H1 (cell line): ENCODE results near the gene KRT4. TPM values are rescaled to one million over a fixed set of nuclear protein-coding genes. Genes with fewer than 3 reads are reported as not detected.

ENCODE experiments used
- CTCF ChIA-PET: fragments of 300-600 bp; sonication (Branson Sonifier 250); formaldehyde crosslinking; loops from one replicate; lab custom pipeline; 2021; ENCODE audit not compliant: partially characterized antibody; lab: Charles Lee
- POLR2A ChIA-PET: fragments of 300-600 bp; sonication (Branson Sonifier 250); formaldehyde crosslinking; loops from one replicate; lab custom pipeline; 2021; ENCODE audit warnings: inconsistent platforms; ENCODE audit not compliant: partially characterized antibody; lab: Charles Lee
- DNase-seq, 2 experiments: peaks; one replicate each; pipeline versions ENCODE4 v3.0.0 to v3.0.0-alpha.2; 2010 to 2022; ENCODE audit warnings: low spot score in 2 of 2, low read depth in 1 of 2, mixed read lengths in 1 of 2
- FAIRE-seq: peaks from 2 replicates; lab custom pipeline; 2011; peaks lifted over from hg19 to GRCh38; lab: Jason Lieb, UNC
- H2AFZ ChIP-seq: 2 replicates; pipeline ENCODE4 v1.8.1; 2012; ENCODE audit warnings: low read length, inconsistent platforms
- H2AK5ac ChIP-seq: 2 replicates; pipeline ENCODE4 v1.6.1; 2013; ENCODE audit warnings: low read depth, low read length
- H2BK120ac ChIP-seq: replicated peaks from 2 replicates; pipeline ENCODE3; 2013; ENCODE audit warnings: low read depth, low read length, inconsistent platforms
- H2BK12ac ChIP-seq: 2 replicates; pipeline ENCODE4 v1.6.1; 2013; ENCODE audit warnings: low read depth, low read length
- H2BK15ac ChIP-seq: 2 replicates; pipeline ENCODE4 v1.6.1; 2013; ENCODE audit warnings: low read length
- H2BK20ac ChIP-seq: 2 replicates; pipeline ENCODE4 v1.6.1; 2013; ENCODE audit warnings: low read length
- H2BK5ac ChIP-seq: 2 replicates; pipeline ENCODE4 v1.6.1; 2013; ENCODE audit warnings: low read depth, low read length
- H3K14ac ChIP-seq: 2 replicates; pipeline ENCODE4 v1.6.1; 2013; ENCODE audit warnings: inconsistent platforms; ENCODE audit not compliant: insufficient read length
- H3K18ac ChIP-seq: 2 replicates; pipeline ENCODE4 v1.6.1; 2013; ENCODE audit warnings: low read length; ENCODE audit errors: extremely low read depth
- H3K23ac ChIP-seq: 2 replicates; pipeline ENCODE4 v1.6.1; 2013; ENCODE audit warnings: inconsistent platforms; ENCODE audit not compliant: insufficient read length
- H3K23me2 ChIP-seq: 2 replicates; pipeline ENCODE4 v1.6.1; 2013; ENCODE audit warnings: low read depth, low read length
- H3K27ac ChIP-seq: 2 replicates; pipeline ENCODE4 v1.6.1; 2011; ENCODE audit warnings: low read depth, low read length, inconsistent platforms
- H3K27me3 ChIP-seq, 4 experiments: replicated peaks in 1 of 4; 1 replicate in 1 of 4; 2 replicates in 3 of 4; pipeline versions ENCODE4 v1.6.1 to v1.8.1; 2011 to 2013; ENCODE audit warnings: low read length in 3 of 4, mild to moderate bottlenecking in 3 of 4, inconsistent platforms in 2 of 4, mixed read lengths in 2 of 4, moderate library complexity in 1 of 4; ENCODE audit not compliant: control insufficient read depth in 3 of 4, insufficient read depth in 3 of 4; ENCODE audit errors: extremely low read depth in 1 of 4
- H3K36me3 ChIP-seq, 4 experiments: 2 replicates each; pipeline versions ENCODE4 v1.6.1 to v1.8.1; 2011 to 2013; ENCODE audit warnings: mild to moderate bottlenecking in 4 of 4, low read length in 3 of 4, moderate library complexity in 2 of 4, control low read depth in 1 of 4, inconsistent platforms in 1 of 4; ENCODE audit not compliant: insufficient read depth in 4 of 4, control insufficient read depth in 2 of 4
- H3K4ac ChIP-seq: replicated peaks from 2 replicates; pipeline ENCODE3; 2013; ENCODE audit warnings: low read length, low read depth, mixed read lengths, inconsistent platforms; ENCODE audit not compliant: insufficient read length
- H3K4me1 ChIP-seq, 4 experiments: replicated peaks in 1 of 4; 1 replicate in 1 of 4; 2 replicates in 3 of 4; pipeline versions ENCODE4 v1.6.1 to v1.8.1; 2011 to 2013; ENCODE audit warnings: low read length in 3 of 4, inconsistent platforms in 2 of 4, mixed read lengths in 1 of 4; ENCODE audit not compliant: insufficient read depth in 4 of 4, control insufficient read depth in 3 of 4
- H3K4me2 ChIP-seq, 2 experiments: 2 replicates each; pipeline versions ENCODE4 v1.6.1 to v1.8.1; 2011 to 2013; ENCODE audit warnings: low read depth in 2 of 2, low read length in 2 of 2, control low read depth in 1 of 2, inconsistent platforms in 1 of 2, mild to moderate bottlenecking in 1 of 2; ENCODE audit not compliant: insufficient read depth in 1 of 2
- H3K4me3 ChIP-seq, 4 experiments: fragments of 200-600, 300-600 bp in 1 of 4; sonication (generic), shearing (Covaris generic), sonication (Bioruptor Twin) in 1 of 4; 2 replicates each; pipeline versions ENCODE4 v1.5.1 to v1.8.1; 2011 to 2016; ENCODE audit warnings: low read length in 4 of 4, low read depth in 3 of 4, control low read depth in 2 of 4, inconsistent platforms in 2 of 4, mild to moderate bottlenecking in 2 of 4, mixed read lengths in 1 of 4, moderate library complexity in 1 of 4; ENCODE audit not compliant: insufficient read depth in 2 of 4; ENCODE audit errors: extremely low read depth in 1 of 4
- H3K56ac ChIP-seq: replicated peaks from 2 replicates; pipeline ENCODE3; 2013; ENCODE audit warnings: low read depth, mild to moderate bottlenecking, mixed read lengths, low read length, inconsistent platforms; ENCODE audit not compliant: insufficient read length
- H3K79me1 ChIP-seq: 2 replicates; pipeline ENCODE4 v1.6.1; 2013; ENCODE audit warnings: low read depth, low read length, control low read depth
- H3K79me2 ChIP-seq, 2 experiments: 2 replicates each; pipeline versions ENCODE4 v1.6.1 to v1.8.1; 2012 to 2013; ENCODE audit warnings: low read length in 2 of 2, mild to moderate bottlenecking in 2 of 2, inconsistent platforms in 1 of 2; ENCODE audit not compliant: insufficient read depth in 2 of 2, control insufficient read depth in 1 of 2
- H3K9ac ChIP-seq, 4 experiments: replicated peaks in 1 of 4; 1 replicate in 1 of 4; 2 replicates in 3 of 4; pipeline versions ENCODE4 v1.6.1 to v1.8.1; 2011 to 2013; ENCODE audit warnings: low read depth in 3 of 4, low read length in 3 of 4, control low read depth in 2 of 4, mild to moderate bottlenecking in 2 of 4, moderate library complexity in 2 of 4, inconsistent platforms in 1 of 4; ENCODE audit errors: extremely low read depth in 1 of 4
- H3K9me3 ChIP-seq, 2 experiments: 2 replicates each; pipeline versions ENCODE4 v1.6.1 to v1.8.1; 2012 to 2013; ENCODE audit warnings: mild to moderate bottlenecking in 2 of 2, moderate library complexity in 2 of 2, control low read depth in 1 of 2, inconsistent platforms in 1 of 2, low read depth in 1 of 2, low read length in 1 of 2, mixed read lengths in 1 of 2; ENCODE audit not compliant: insufficient read depth in 2 of 2
- H4K20me1 ChIP-seq, 2 experiments: replicated peaks in 1 of 2; 2 replicates each; pipeline versions ENCODE3 to v1.8.1; 2011 to 2013; ENCODE audit warnings: inconsistent platforms in 2 of 2, low read length in 2 of 2, mild to moderate bottlenecking in 1 of 2; ENCODE audit not compliant: insufficient read depth in 2 of 2, control insufficient read depth in 1 of 2
- H4K5ac ChIP-seq: 2 replicates; pipeline ENCODE4 v1.6.1; 2013; ENCODE audit warnings: low read length, low read depth, mixed read lengths, inconsistent platforms; ENCODE audit not compliant: insufficient read length
- H4K8ac ChIP-seq: 2 replicates; pipeline ENCODE4 v1.8.0; 2013; ENCODE audit warnings: mild to moderate bottlenecking, moderate library complexity, low read length, inconsistent platforms; ENCODE audit not compliant: insufficient read depth; ENCODE audit errors: extremely low read depth
- H4K91ac ChIP-seq: replicated peaks from 2 replicates; pipeline ENCODE3; 2013; ENCODE audit warnings: low read length, mixed read lengths, inconsistent platforms; ENCODE audit not compliant: insufficient read length
- BCL11A ChIP-seq, 2 experiments: IDR thresholded peaks; one replicate each; pipeline ENCODE4 v1.6.1; 2011; ENCODE audit warnings: low read depth in 2 of 2, low read length in 2 of 2, mild to moderate bottlenecking in 2 of 2
- EP300 ChIP-seq, 2 experiments: IDR thresholded peaks; 1 replicate in 1 of 2; 2 replicates in 1 of 2; pipeline ENCODE4 v1.6.1; 2011 to 2012; ENCODE audit warnings: low read depth in 2 of 2, low read length in 2 of 2, mild to moderate bottlenecking in 2 of 2, borderline replicate concordance in 1 of 2, inconsistent platforms in 1 of 2, moderate library complexity in 1 of 2
- GABPA ChIP-seq: IDR thresholded peaks from 2 replicates; pipeline ENCODE4 v1.6.1; 2011; ENCODE audit warnings: mild to moderate bottlenecking, low read length, moderate library complexity, borderline replicate concordance; ENCODE audit not compliant: insufficient read depth
- TBP ChIP-seq: IDR thresholded peaks from 2 replicates; pipeline ENCODE4 v1.6.1; 2011; ENCODE audit warnings: low read depth, low read length, improper control_type of control experiment
- WGBS, 2 experiments: shearing (Covaris generic) in 1 of 2; methylation state at CpG; one replicate each; pipeline versions ENCODE4 v1.1.6 to v1.1.7; 2013 to 2015; ENCODE audit warnings: low lambda C conversion rate in 2 of 2, mixed read lengths in 2 of 2, inconsistent platforms in 1 of 2, low coverage in 1 of 2, missing lambda C conversion rate in 1 of 2; ENCODE audit not compliant: insufficient replicate concordance in 2 of 2, insufficient coverage in 1 of 2, insufficient read length in 1 of 2; ENCODE audit errors: extremely low coverage in 1 of 2, missing lambda C conversion rate in 1 of 2; 5-methylcytosine and 5-hydroxymethylcytosine counted together
- polyA plus RNA-seq, 7 experiments: library from polyadenylated mRNA; depleted of rRNA in 3 of 7; stranded (reverse) in 5 of 7; unstranded in 2 of 7; fragments of >200 nt in 5 of 7; fragments of 200-250 nt in 2 of 7; gene quantifications; 1 replicate in 5 of 7; 2 replicates in 1 of 7; 4 replicates in 1 of 7; pipeline versions ENCODE4 v1.2.1 to v1.2.3, GENCODE V29; 2011 to 2013; ENCODE audit warnings: missing spikeins in 2 of 7, mixed read lengths in 2 of 7
- total RNA-seq: library from RNA; stranded (reverse); fragmentation: NEBNext Ultra II Directional; extraction: Animal tissue kit (Norgen Biotek cat#: 25700); gene quantifications from 2 replicates; pipeline ENCODE4 v1.2.1, GENCODE V29; 2021
- TF ChIP-seq, protein P1 (sequence below), 3 experiments: IDR thresholded peaks; 1 replicate in 2 of 3; 2 replicates in 1 of 3; pipeline versions ENCODE4 v1.5.1 to v1.6.1; 2011; ENCODE audit warnings: low read length in 3 of 3, mild to moderate bottlenecking in 3 of 3, inconsistent platforms in 2 of 3, low read depth in 1 of 3, moderate library complexity in 1 of 3; ENCODE audit not compliant: insufficient read depth in 1 of 3; ENCODE audit errors: control extremely low read depth in 1 of 3
- TF ChIP-seq, protein P2 (sequence below): IDR thresholded peaks from 2 replicates; pipeline ENCODE4 v1.6.1; 2012; ENCODE audit warnings: low read length, inconsistent platforms

Gene KRT4
- total and polyA plus RNA-seq, 2 of the 8 experiments (the other 6 are each of a cell fraction or from before 2014, with no cell fraction given): not detected

DNA sequence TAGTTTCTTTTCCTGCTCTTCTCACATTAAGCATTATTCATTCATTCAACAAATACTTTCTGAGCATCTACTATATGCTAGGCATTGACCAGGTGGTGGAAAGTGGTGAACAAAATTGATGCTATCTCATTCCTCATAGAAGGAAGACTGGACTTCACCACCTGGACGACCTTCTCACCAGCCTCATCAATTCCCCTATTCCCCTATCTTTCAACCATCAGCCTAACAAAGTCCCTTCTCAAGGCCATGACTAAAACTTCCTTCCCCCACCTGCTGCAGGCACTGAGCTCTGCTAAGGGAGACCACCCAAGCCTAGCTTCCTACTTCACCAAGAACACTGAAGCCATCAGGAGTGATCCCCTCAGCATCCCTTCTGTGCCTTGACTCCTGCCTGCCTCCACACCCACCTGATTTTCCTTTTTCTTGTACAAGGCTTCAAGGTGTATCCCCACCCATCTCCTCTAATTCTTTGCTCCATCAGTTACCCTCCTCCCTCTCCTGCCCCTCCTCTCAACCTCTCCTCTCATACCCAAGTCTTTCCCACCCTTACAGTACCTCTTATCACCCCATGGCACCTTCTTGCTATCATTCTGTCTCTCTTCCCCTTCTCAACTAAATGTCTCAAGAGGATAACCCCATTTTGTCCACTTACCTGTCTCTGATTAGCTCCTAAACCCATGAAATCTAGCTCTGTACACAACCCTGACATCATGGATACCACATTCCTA, 56.3 kb downstream of the KRT4 start:
- H3K18ac ChIP-seq: no peak overlapping the region
- no peak overlapping the region for H3K27ac ChIP-seq
- no peak overlapping the region for H3K4me3 ChIP-seq
- no peak overlapping the region for H2AK5ac ChIP-seq
- no peak overlapping the region for H2BK120ac ChIP-seq
- H4K20me1 ChIP-seq: no peaks in the 10 kb centered on the region
- H3K9ac ChIP-seq: no peak overlapping the region
- H3K27me3 ChIP-seq: no peaks in the 10 kb centered on the region; a peak in 1 of 7 replicates
- no peaks in the 10 kb centered on the region for H3K36me3 ChIP-seq
- no peaks in the 10 kb centered on the region for H3K79me2 ChIP-seq
- peaks cover 11 to 17% of the 10 kb centered on the region in 2 experiments; a peak in 2 of 4 replicates for H3K9me3 ChIP-seq
- no peak overlapping the region for H3K4ac ChIP-seq
- CTCF ChIA-PET: interaction anchor here (0.8 to 2.1 kb wide), 6 partner anchors 39 to 362 kb away, joined by 3 to 8 read pairs (median 3); no protein-coding TSS in a partner anchor
- POLR2A ChIA-PET: interaction anchor here (0.9 kb wide), 1 partner anchor 139 kb away, joined by 3 read pairs; no protein-coding TSS in a partner anchor
- no peak for FAIRE-seq
- no peak overlapping the region for H3K14ac ChIP-seq
- H4K91ac ChIP-seq: no peak overlapping the region
- H3K56ac ChIP-seq: no peak overlapping the region
- no peak overlapping the region for H4K5ac ChIP-seq
- H3K4me1 ChIP-seq: no peaks in the 10 kb centered on the region
- no peaks in the 10 kb centered on the region for H3K79me1 ChIP-seq
- H2AFZ ChIP-seq: no peak overlapping the region
- no peak overlapping the region for H2BK15ac ChIP-seq
- no peaks in the 10 kb centered on the region for H3K23me2 ChIP-seq
- no peak overlapping the region for H2BK5ac ChIP-seq
- DNase-seq: no peak
- 60% methylated on average over 1 of the region's 1 CpG; no CpG with 5 or more reads in 1 of the 2 experiments for WGBS, 2 experiments
- H3K4me2 ChIP-seq: no peak overlapping the region
- H2BK20ac ChIP-seq: no peak overlapping the region
- no peak overlapping the region for H4K8ac ChIP-seq
- H2BK12ac ChIP-seq: no peak overlapping the region
- H3K23ac ChIP-seq: no peak overlapping the region
- no peak for TF ChIP-seq BCL11A (IDR thresholded peaks at IDR 0.05; ENCODE audit: low read depth in 2 of 2, low read length in 2 of 2)
- TF ChIP-seq, protein P1, sequence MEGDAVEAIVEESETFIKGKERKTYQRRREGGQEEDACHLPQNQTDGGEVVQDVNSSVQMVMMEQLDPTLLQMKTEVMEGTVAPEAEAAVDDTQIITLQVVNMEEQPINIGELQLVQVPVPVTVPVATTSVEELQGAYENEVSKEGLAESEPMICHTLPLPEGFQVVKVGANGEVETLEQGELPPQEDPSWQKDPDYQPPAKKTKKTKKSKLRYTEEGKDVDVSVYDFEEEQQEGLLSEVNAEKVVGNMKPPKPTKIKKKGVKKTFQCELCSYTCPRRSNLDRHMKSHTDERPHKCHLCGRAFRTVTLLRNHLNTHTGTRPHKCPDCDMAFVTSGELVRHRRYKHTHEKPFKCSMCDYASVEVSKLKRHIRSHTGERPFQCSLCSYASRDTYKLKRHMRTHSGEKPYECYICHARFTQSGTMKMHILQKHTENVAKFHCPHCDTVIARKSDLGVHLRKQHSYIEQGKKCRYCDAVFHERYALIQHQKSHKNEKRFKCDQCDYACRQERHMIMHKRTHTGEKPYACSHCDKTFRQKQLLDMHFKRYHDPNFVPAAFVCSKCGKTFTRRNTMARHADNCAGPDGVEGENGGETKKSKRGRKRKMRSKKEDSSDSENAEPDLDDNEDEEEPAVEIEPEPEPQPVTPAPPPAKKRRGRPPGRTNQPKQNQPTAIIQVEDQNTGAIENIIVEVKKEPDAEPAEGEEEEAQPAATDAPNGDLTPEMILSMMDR (IDR thresholded peaks at IDR 0.05; ENCODE audit: control extremely low read depth in 1 of 3, insufficient read depth in 1 of 3, low read depth in 1 of 3, low read length in 3 of 3): no peak
- TF ChIP-seq EP300 (IDR thresholded peaks at IDR 0.05; ENCODE audit: borderline replicate concordance in 1 of 2, low read depth in 2 of 2, low read length in 2 of 2): no peak
- TF ChIP-seq, protein P2, sequence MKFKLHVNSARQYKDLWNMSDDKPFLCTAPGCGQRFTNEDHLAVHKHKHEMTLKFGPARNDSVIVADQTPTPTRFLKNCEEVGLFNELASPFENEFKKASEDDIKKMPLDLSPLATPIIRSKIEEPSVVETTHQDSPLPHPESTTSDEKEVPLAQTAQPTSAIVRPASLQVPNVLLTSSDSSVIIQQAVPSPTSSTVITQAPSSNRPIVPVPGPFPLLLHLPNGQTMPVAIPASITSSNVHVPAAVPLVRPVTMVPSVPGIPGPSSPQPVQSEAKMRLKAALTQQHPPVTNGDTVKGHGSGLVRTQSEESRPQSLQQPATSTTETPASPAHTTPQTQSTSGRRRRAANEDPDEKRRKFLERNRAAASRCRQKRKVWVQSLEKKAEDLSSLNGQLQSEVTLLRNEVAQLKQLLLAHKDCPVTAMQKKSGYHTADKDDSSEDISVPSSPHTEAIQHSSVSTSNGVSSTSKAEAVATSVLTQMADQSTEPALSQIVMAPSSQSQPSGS: no peak
- no peak for TF ChIP-seq TBP
- TF ChIP-seq GABPA: no peak
